ENCODE data around the gene ERG.

DNA sequence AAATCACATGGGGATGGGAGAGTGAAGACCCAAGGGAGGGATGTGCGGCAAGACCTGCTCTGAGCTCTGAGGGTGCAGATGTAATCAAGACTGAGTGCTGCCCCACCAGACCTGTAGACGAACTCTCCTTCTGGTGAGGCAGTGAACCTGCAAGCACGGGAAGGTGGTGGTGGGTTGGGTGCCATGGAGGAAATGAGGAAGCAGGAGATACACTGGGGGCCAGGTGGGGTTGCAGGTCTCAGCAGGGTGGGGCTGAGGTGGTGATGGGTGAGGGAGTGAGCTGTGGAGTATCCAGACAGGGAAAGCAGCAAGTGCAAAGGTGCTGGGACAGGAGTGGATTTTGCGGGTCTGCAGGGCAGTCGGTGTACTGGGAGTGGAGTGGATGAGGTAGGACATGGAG lies 139.2 kb downstream of the ERG start:
- TF ChIP-seq CTCF (IDR thresholded peaks at IDR 0.05): no peak
- TF ChIP-seq EZH2 (IDR thresholded peaks at IDR 0.05): no peak

All from neural progenitor cell (in vitro differentiated cells).